CD4-positive, alpha-beta T cell (primary cell): ENCODE measurements around the gene CCL17. TPM values are rescaled to one million over a fixed set of nuclear protein-coding genes. Genes with fewer than 3 reads are reported as not detected.

ENCODE experiments used
- ATAC-seq: fragments of 200-7000 bp; cut with Tn5 transposase; one replicate; pipeline ENCODE4 v1.10.0; 2022; ENCODE audit warnings: mild to moderate bottlenecking; ENCODE audit not compliant: poor library complexity
- CTCF ChIA-PET: fragments of 350-600 bp; sonication (Branson Sonifier 250); formaldehyde crosslinking; loops from one replicate; lab custom pipeline; 2021; ENCODE audit warnings: antibody characterized with exemption, inconsistent platforms; lab: Charles Lee
- POLR2A ChIA-PET: fragments of 350-600 bp; sonication (Branson Sonifier 250); formaldehyde crosslinking; loops from one replicate; lab custom pipeline; 2021; ENCODE audit warnings: antibody characterized with exemption, inconsistent platforms; lab: Charles Lee
- DNase-seq, 14 experiments: peaks; one replicate each; pipeline ENCODE4 v3.0.0-alpha.2; 2013 to 2020; ENCODE audit warnings: mixed read lengths in 2 of 14
- H3K27ac ChIP-seq, 2 donors: one replicate each; pipeline versions ENCODE4 v1.5.1 to v1.7.0; 2013; ENCODE audit warnings: low read length in 2 of 2, low read depth in 1 of 2, mild to moderate bottlenecking in 1 of 2
- H3K27me3 ChIP-seq, 2 experiments: 1 replicate in 1 of 2; 2 replicates in 1 of 2; pipeline versions ENCODE4 v1.6.1 to v1.7.0; 2013; ENCODE audit warnings: low read length in 2 of 2, control low read depth in 1 of 2, mild to moderate bottlenecking in 1 of 2, moderate library complexity in 1 of 2; ENCODE audit not compliant: insufficient read depth in 2 of 2, control insufficient read depth in 1 of 2
- H3K36me3 ChIP-seq: one replicate; pipeline ENCODE4 v1.6.1; 2013; ENCODE audit warnings: low read length, control low read depth; ENCODE audit not compliant: insufficient read depth
- H3K4me1 ChIP-seq: one replicate; pipeline ENCODE4 v1.6.1; 2013; ENCODE audit warnings: low read length, control low read depth; ENCODE audit not compliant: insufficient read depth
- H3K4me3 ChIP-seq: one replicate; pipeline ENCODE4 v1.5.1; 2013; ENCODE audit warnings: mild to moderate bottlenecking, low read length, moderate library complexity
- H3K9me3 ChIP-seq, 2 experiments: 1 replicate in 1 of 2; 2 replicates in 1 of 2; pipeline versions ENCODE4 v1.6.1 to v1.7.0; 2013; ENCODE audit warnings: low read length in 2 of 2, mild to moderate bottlenecking in 2 of 2, control low read depth in 1 of 2, moderate library complexity in 1 of 2; ENCODE audit not compliant: control insufficient read depth in 1 of 2, insufficient read depth in 1 of 2
- H3K27ac Mint-ChIP-seq: one replicate; pipeline ENCODE4 v1.8.0; 2020; ENCODE audit warnings: mixed read lengths
- H3K27me3 Mint-ChIP-seq: one replicate; pipeline ENCODE4 v1.8.0; 2021; ENCODE audit warnings: mixed read lengths
- H3K36me3 Mint-ChIP-seq: one replicate; pipeline ENCODE4 v1.8.0; 2021; ENCODE audit warnings: low read depth, mixed read lengths
- H3K4me1 Mint-ChIP-seq: one replicate; pipeline ENCODE4 v1.8.0; 2021; ENCODE audit warnings: low read depth, mixed read lengths
- H3K4me3 Mint-ChIP-seq: one replicate; pipeline ENCODE4 v1.8.0; 2020; ENCODE audit warnings: mild to moderate bottlenecking, mixed read lengths
- H3K9me3 Mint-ChIP-seq: one replicate; pipeline ENCODE4 v1.8.0; 2020; ENCODE audit warnings: mixed read lengths
- CTCF ChIP-seq: fragments of 200-600 bp; IDR thresholded peaks from one replicate; pipeline ENCODE4 v1.8.0; 2022; ENCODE audit warnings: antibody characterized with exemption, mild to moderate bottlenecking
- intact Hi-C, 2 experiments: fragments of 100-400 bp; cut with DNase I in 1 of 2; cut with micrococcal nuclease in 1 of 2; formaldehyde crosslinking; loops; one replicate each; pipeline versions ENCODE4 v1.15.1 to v1.9.0; 2023 to 2025; cut with DNase I, micrococcal nuclease
- total RNA-seq, 174 experiments: library from RNA in 2 of 174; stranded (reverse) in 2 of 174; gene quantifications; one replicate each; pipeline ENCODE4 v1.2.3 and lab custom pipeline; 2021 to 2026

CCL17 gene
- total RNA-seq, 2 experiments from 2014 or later: not detected

GRCh38 chr16:57445510-57445909 is 40.9 kb downstream of the CCL17 start:
- intact Hi-C loops: loop anchor here in 1 of 2 experiments (5.0 to 10.0 kb wide), 3 partner anchors 201 to 287 kb away; partner anchors contain the start of genes ARL2BP, PSME3IP1 and RSPRY1
- peaks cover 9% of the 10 kb centered on the region for H3K36me3 ChIP-seq
- CTCF ChIA-PET: interaction anchor here (0.6 to 6.1 kb wide), 2 partner anchors 17 to 21 kb away, joined by 3 to 55 read pairs; partner anchors contain the start of gene POLR2C
- H3K4me1 ChIP-seq: peaks cover 29% of the 10 kb centered on the region
- H3K27ac ChIP-seq: no peak overlapping the region
- H3K4me3 ChIP-seq: no peak overlapping the region
- H3K9me3 ChIP-seq: peaks cover 3 to 7% of the 10 kb centered on the region in 2 experiments
- no peak for TF ChIP-seq CTCF
- no peaks in the 10 kb centered on the region for H3K9me3 Mint-ChIP-seq
- H3K27me3 Mint-ChIP-seq: no peaks in the 10 kb centered on the region
- no peaks in the 10 kb centered on the region for H3K27me3 ChIP-seq
- POLR2A ChIA-PET: interaction anchor here (0.6 to 3.7 kb wide), 2 partner anchors 15 to 290 kb away, joined by 4 to 82 read pairs; partner anchors contain the start of gene POLR2C
- H3K4me1 Mint-ChIP-seq: peaks cover 39% of the 10 kb centered on the region
- ATAC-seq (no peak), DNase-seq (no peak)
- no peak overlapping the region for H3K27ac Mint-ChIP-seq
- peak overlapping the region; percentile 65 for H3K4me3 Mint-ChIP-seq
- peaks cover 43% of the 10 kb centered on the region for H3K36me3 Mint-ChIP-seq

GRCh38 chr16:57446531-57447185 is 42.1 kb downstream of the CCL17 start:
- ChIA-PET POLR2A (interaction anchor here (0.5 to 3.7 kb wide), 19 partner anchors 10 to 577 kb away, joined by 3 to 82 read pairs (median 6); partner anchors contain the start of genes ARL2BP, CCDC102A, KATNB1 and POLR2C), CTCF (interaction anchor here (1.0 to 6.1 kb wide), 6 partner anchors 13 to 146 kb away, joined by 3 to 55 read pairs (median 7); partner anchors contain the start of genes CCDC102A and POLR2C)
- peak overlapping the region; percentile 96 for H3K4me3 ChIP-seq
- no peak for TF ChIP-seq CTCF
- H3K27me3 ChIP-seq: no peaks in the 10 kb centered on the region
- Mint-ChIP-seq H3K27ac (peak overlapping the region; percentile 88), H3K9me3 (no peaks in the 10 kb centered on the region), H3K4me3 (peak overlapping the region; percentile 96), H3K27me3 (no peaks in the 10 kb centered on the region), H3K36me3 (peaks cover 32% of the 10 kb centered on the region), H3K4me1 (peaks cover 34% of the 10 kb centered on the region)
- H3K36me3 ChIP-seq: peaks cover 12% of the 10 kb centered on the region
- peak; percentile 10 for ATAC-seq
- no peaks in the 10 kb centered on the region for H3K9me3 ChIP-seq
- H3K27ac ChIP-seq: peak overlapping the region; percentile 73 to 79
- intact Hi-C loops: loop anchor here in 1 of 2 experiments (1.0 to 10.0 kb wide), 4 partner anchors 16 to 286 kb away; partner anchors contain the start of genes ARL2BP, POLR2C, PSME3IP1 and RSPRY1
- peaks cover 29% of the 10 kb centered on the region for H3K4me1 ChIP-seq
- DNase-seq: peak in 7 of 14 experiments; percentile 2 to 51 (median 9)

GRCh38 chr16:57447186-57447962 is 42.8 kb downstream of the CCL17 start, which contains the start of the genes CIAPIN1 and COQ9:
CIAPIN1 (minus strand) TSS chr16:57447385; CDS start chr16:57440928, 6,457 bp downstream.
COQ9 (plus strand) TSS chr16:57447479; CDS start chr16:57447506, 27 bp downstream.
- no peak for TF ChIP-seq CTCF
- H3K4me1 ChIP-seq: peaks cover 29% of the 10 kb centered on the region
- ATAC-seq: peak; percentile 99
- H3K9me3 ChIP-seq: no peaks in the 10 kb centered on the region
- H3K27ac Mint-ChIP-seq: peak within 1 kb of the TSS; percentile 88
- H3K4me1 Mint-ChIP-seq: peaks cover 34% of the 10 kb centered on the region
- intact Hi-C loops: loop anchor here in 1 of 2 experiments (1.0 to 10.0 kb wide), 4 partner anchors 15 to 285 kb away; partner anchors contain the start of genes ARL2BP, POLR2C, PSME3IP1 and RSPRY1
- ChIA-PET CTCF (interaction anchor here (1.0 to 6.1 kb wide), 6 partner anchors 14 to 147 kb away, joined by 3 to 55 read pairs (median 7); partner anchors contain the start of genes CCDC102A and POLR2C), POLR2A (interaction anchor here (0.6 to 3.7 kb wide), 18 partner anchors 9 to 577 kb away, joined by 3 to 82 read pairs (median 6); partner anchors contain the start of genes ARL2BP, CCDC102A, KATNB1 and POLR2C)
- H3K4me3 Mint-ChIP-seq: peak within 1 kb of the TSS; percentile 96
- no peaks in the 10 kb centered on the region for H3K27me3 ChIP-seq
- DNase-seq: peak; percentile 83 to 97 (median 92)
- H3K4me3 ChIP-seq: peak within 1 kb of the TSS; percentile 96
- no peaks in the 10 kb centered on the region for H3K9me3 Mint-ChIP-seq
- peaks cover 15% of the 10 kb centered on the region for H3K36me3 ChIP-seq
- peak within 1 kb of the TSS; percentile 73 to 79 for H3K27ac ChIP-seq
- no peaks in the 10 kb centered on the region for H3K27me3 Mint-ChIP-seq
- peaks cover 38% of the 10 kb centered on the region for H3K36me3 Mint-ChIP-seq
